Measurements from ENCODE around the gene SMAD9.

- TF ChIP-seq CTCF (IDR thresholded peaks at IDR 0.05 in 8 of 11, conservative IDR thresholded peaks at IDR 0.05 in 3 of 11) (no peak), POLR2A (IDR thresholded peaks at IDR 0.05) (no peak)
These were observed 49.9 kb downstream of the SMAD9 start for GRCh38 chr13:36870050-36870692.
